GM12878 (cell line): Measurements from ENCODE around the gene TCERG1L. TPM values are rescaled to one million over a fixed set of nuclear protein-coding genes. Genes with fewer than 3 reads are reported as not detected.

ENCODE experiments used
- ATAC-seq: fragments of 200-7000 bp; cut with Tn5 transposase; 3 replicates; pipeline ENCODE4 v1.9.1; 2020; ENCODE audit warnings: mild to moderate bottlenecking, moderate library complexity
- BruUV-seq: library from RNA; stranded (reverse); fragments of 400-500 nt; replicated peaks from 2 replicates; lab custom pipeline; 2021; lab: Mats Ljungman, UMichigan
- CTCF ChIA-PET: fragments of 300-600 bp; sonication (Branson Sonifier 250); formaldehyde crosslinking; extraction: SDS; loops from one replicate; lab custom pipeline; 2021; ENCODE audit warnings: inconsistent platforms; lab: Yijun Ruan, JAX
- POLR2A ChIA-PET: fragments of 350-600 bp; formaldehyde crosslinking; extraction: SDS; loops from one replicate; lab custom pipeline; 2021; ENCODE audit warnings: inconsistent platforms; lab: Charles Lee
- RAD21 ChIA-PET: fragments of 300-600 bp; sonication (Branson Sonifier 250); formaldehyde crosslinking; loops from one replicate; lab custom pipeline; 2023; ENCODE audit warnings: antibody characterized with exemption; ENCODE audit not compliant: unreplicated experiment; lab: Charles Lee
- SMC1A ChIA-PET: fragments of 300-600 bp; sonication (Branson Sonifier 250); formaldehyde crosslinking; loops from one replicate; lab custom pipeline; 2023; ENCODE audit not compliant: unreplicated experiment, uncharacterized antibody; lab: Charles Lee
- DNase-seq: peaks from one replicate; pipeline ENCODE4 v3.0.0-alpha.2; 2011; ENCODE audit warnings: low read depth, low spot score
- FAIRE-seq: peaks from 3 replicates; lab custom pipeline; 2011; peaks lifted over from hg19 to GRCh38; lab: Jason Lieb, UNC
- H2AFZ ChIP-seq: 2 replicates; pipeline ENCODE4 v1.6.0; 2011; ENCODE audit warnings: low read depth, low read length, control low read depth; ENCODE audit not compliant: control insufficient read depth
- H3K27ac ChIP-seq: 2 replicates; pipeline ENCODE4 v1.5.1; 2011; ENCODE audit warnings: control low read depth; ENCODE audit not compliant: control insufficient read depth, insufficient read depth
- H3K27me3 ChIP-seq, 2 experiments: replicated peaks in 1 of 2; 2 replicates each; pipeline versions ENCODE4 v1.6.0 to v1.6.1; 2011; ENCODE audit warnings: low read length in 1 of 2; ENCODE audit not compliant: control insufficient read depth in 2 of 2, insufficient read depth in 2 of 2
- H3K36me3 ChIP-seq, 2 experiments: 2 replicates each; pipeline ENCODE4 v1.5.1; 2011; ENCODE audit warnings: low read length in 1 of 2; ENCODE audit not compliant: control insufficient read depth in 2 of 2, insufficient read depth in 2 of 2
- H3K4me1 ChIP-seq: 2 replicates; pipeline ENCODE4 v1.6.1; 2011; ENCODE audit warnings: mild to moderate bottlenecking, low read length, moderate library complexity, mixed read lengths; ENCODE audit not compliant: control insufficient read depth, insufficient read depth
- H3K4me2 ChIP-seq: 2 replicates; pipeline ENCODE4 v1.6.0; 2011; ENCODE audit warnings: control low read depth; ENCODE audit not compliant: control insufficient read depth, insufficient read depth
- H3K4me3 ChIP-seq: fragments of 200-600 bp; sonication (generic); 2 replicates; pipeline ENCODE4 v1.5.1; 2016
- H3K79me2 ChIP-seq: 2 replicates; pipeline ENCODE4 v1.6.0; 2011; ENCODE audit warnings: low read length; ENCODE audit not compliant: control insufficient read depth, insufficient read depth
- H3K9ac ChIP-seq: 2 replicates; pipeline ENCODE4 v1.8.0; 2011; ENCODE audit warnings: low read length, control low read depth, mixed read lengths; ENCODE audit not compliant: control insufficient read depth, insufficient read depth
- H3K9me3 ChIP-seq: replicated peaks from 3 replicates; pipeline ENCODE4 v1.5.1; 2011; ENCODE audit warnings: mild to moderate bottlenecking, low read length; ENCODE audit not compliant: control insufficient read depth, insufficient read depth
- H4K20me1 ChIP-seq: 2 replicates; pipeline ENCODE4 v1.6.0; 2011; ENCODE audit not compliant: control insufficient read depth, insufficient read depth
- EED ChIP-seq: sonication (generic); IDR thresholded peaks from 2 replicates; pipeline ENCODE4 v1.6.1; 2016; ENCODE audit warnings: antibody characterized with exemption, low read depth
- EGR1 ChIP-seq, 2 experiments: IDR thresholded peaks; 1 replicate in 1 of 2; 2 replicates in 1 of 2; pipeline ENCODE4 v1.6.1; 2011 to 2012; ENCODE audit warnings: low read depth in 2 of 2, low read length in 2 of 2, borderline replicate concordance in 1 of 2, mild to moderate bottlenecking in 1 of 2, moderate library complexity in 1 of 2
- ETV6 ChIP-seq, 2 experiments: fragments of 450-650 bp in 1 of 2; IDR thresholded peaks in 1 of 2; conservative IDR thresholded peaks in 1 of 2; 2 replicates each; pipeline ENCODE4 v1.6.1; 2014; ENCODE audit warnings: antibody characterized with exemption in 1 of 2, borderline replicate concordance in 1 of 2, low read depth in 1 of 2, mild to moderate bottlenecking in 1 of 2, moderate library complexity in 1 of 2
- HCFC1 ChIP-seq: fragments of 150-350 bp; IDR thresholded peaks from 2 replicates; pipeline ENCODE4 v1.6.1; 2014; ENCODE audit warnings: low read length
- IKZF1 ChIP-seq: fragments of 450-650 bp; conservative IDR thresholded peaks from 2 replicates; pipeline ENCODE4 v1.6.1; 2017; ENCODE audit warnings: antibody characterized with exemption, mild to moderate bottlenecking
- IRF4 ChIP-seq: IDR thresholded peaks from 2 replicates; pipeline ENCODE4 v1.6.1; 2011; ENCODE audit warnings: low read depth, low read length
- PRDM15 ChIP-seq: fragments of 450-650 bp; formaldehyde crosslinking; IDR thresholded peaks from 2 replicates; pipeline ENCODE4 v1.4.0; 2020; ENCODE audit warnings: mild to moderate bottlenecking, moderate library complexity
- RELB ChIP-seq: fragments of 450-650 bp; IDR thresholded peaks from 2 replicates; pipeline ENCODE4 v1.6.1; 2017; ENCODE audit warnings: low read depth, mild to moderate bottlenecking, moderate library complexity
- REST ChIP-seq: IDR thresholded peaks from 2 replicates; pipeline ENCODE4 v1.6.1; 2012; ENCODE audit warnings: mild to moderate bottlenecking, low read depth, low read length
- RUNX3 ChIP-seq: IDR thresholded peaks from 2 replicates; pipeline ENCODE4 v1.6.1; 2012; ENCODE audit warnings: low read length, inconsistent platforms
- SMAD1 ChIP-seq: fragments of 450-650 bp; IDR thresholded peaks from 2 replicates; pipeline ENCODE4 v1.6.1; 2018; ENCODE audit warnings: mild to moderate bottlenecking, low read depth; ENCODE audit not compliant: partially characterized antibody
- ZNF24 ChIP-seq: fragments of 450-650 bp; IDR thresholded peaks from 2 replicates; pipeline ENCODE4 v1.6.1; 2017; ENCODE audit warnings: antibody characterized with exemption, mild to moderate bottlenecking
- ZZZ3 ChIP-seq: IDR thresholded peaks from 2 replicates; pipeline ENCODE4 v1.6.1; 2011; ENCODE audit warnings: low read depth; ENCODE audit not compliant: control insufficient read depth, insufficient read length
- WGBS: methylation state at CpG from one replicate; pipeline ENCODE4 v1.1.6; 2016; ENCODE audit warnings: low lambda C conversion rate; ENCODE audit not compliant: insufficient replicate concordance, insufficient coverage; ENCODE audit errors: missing lambda C conversion rate; 5-methylcytosine and 5-hydroxymethylcytosine counted together
- in situ Hi-C: fragments of 300-500 bp; cut with MboI; formaldehyde crosslinking; loops from 9 replicates; pipeline ENCODE4 v1.14.3; 2018; ENCODE audit warnings: mixed read lengths
- intact Hi-C: fragments of 100-400 bp; cut with micrococcal nuclease; formaldehyde crosslinking; loops from one replicate; pipeline ENCODE4 v1.14.2; 2022; ENCODE audit not compliant: unreplicated experiment
- polyA plus RNA-seq, 11 experiments: library from polyadenylated mRNA; depleted of rRNA in 4 of 11; unstranded in 6 of 11; stranded (reverse) in 5 of 11; fragments of >200 nt; fragmentation: Nextera tagmentation in 4 of 11; fragmentation: Illumina TruSeq in 1 of 11; extraction: Ambion mirVana in 4 of 11; extraction: Trizol in 1 of 11; gene quantifications; 1 replicate in 1 of 11; 2 replicates in 10 of 11; pipeline versions ENCODE4 v1.2.1 to v1.2.3, GENCODE V29; 2011 to 2016; ENCODE audit warnings: inconsistent platforms in 2 of 11, missing spikeins in 2 of 11, low read depth in 1 of 11
- total RNA-seq, 4 experiments: library from RNA; depleted of rRNA in 3 of 4; stranded (reverse); fragments of >200 nt in 3 of 4; fragmentation: Illumina TruSeq in 1 of 4; extraction: Trizol in 1 of 4; gene quantifications; 2 replicates each; pipeline versions ENCODE4 v1.2.1 to v1.2.3, GENCODE V29; 2013 to 2021
- TF ChIP-seq, protein P1 (sequence below): IDR thresholded peaks from 2 replicates; pipeline ENCODE4 v1.6.1; 2012; ENCODE audit warnings: low read depth, low read length, improper control_type of control experiment

Gene TCERG1L
- total and polyA plus RNA-seq, 10 of the 15 experiments (the other 5 are each of a cell fraction or from before 2014, with no cell fraction given) = not detected

- no peak for TF ChIP-seq RELB
- no peak for TF ChIP-seq ZNF24
- TF ChIP-seq, protein P1, sequence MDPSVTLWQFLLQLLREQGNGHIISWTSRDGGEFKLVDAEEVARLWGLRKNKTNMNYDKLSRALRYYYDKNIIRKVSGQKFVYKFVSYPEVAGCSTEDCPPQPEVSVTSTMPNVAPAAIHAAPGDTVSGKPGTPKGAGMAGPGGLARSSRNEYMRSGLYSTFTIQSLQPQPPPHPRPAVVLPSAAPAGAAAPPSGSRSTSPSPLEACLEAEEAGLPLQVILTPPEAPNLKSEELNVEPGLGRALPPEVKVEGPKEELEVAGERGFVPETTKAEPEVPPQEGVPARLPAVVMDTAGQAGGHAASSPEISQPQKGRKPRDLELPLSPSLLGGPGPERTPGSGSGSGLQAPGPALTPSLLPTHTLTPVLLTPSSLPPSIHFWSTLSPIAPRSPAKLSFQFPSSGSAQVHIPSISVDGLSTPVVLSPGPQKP = no peak
- no peak for TF ChIP-seq HCFC1
- TF ChIP-seq IRF4 = no peak
- TF ChIP-seq SMAD1 = no peak
Measured at GRCh38 chr10:131246775-131247174, 64.7 kb downstream of the TCERG1L start (continued).

GRCh38 chr10:131246089-131246488 lies 65.4 kb downstream of the TCERG1L start:
- ChIA-PET CTCF (no interaction called here), POLR2A (no interaction called here), SMC1A (no interaction called here), RAD21 (no interaction called here)
- H4K20me1 ChIP-seq = no peaks in the 10 kb centered on the region
- intact Hi-C loops = no loop called here
- no TSS peak for BruUV-seq
- no peak overlapping the region for H3K9ac ChIP-seq
- no peaks in the 10 kb centered on the region for H3K4me1 ChIP-seq
- no peaks in the 10 kb centered on the region for H3K27me3 ChIP-seq
- H2AFZ ChIP-seq = no peak overlapping the region
- H3K4me2 ChIP-seq = no peak overlapping the region
- in situ Hi-C loops = no loop called here
- no peak overlapping the region for H3K27ac ChIP-seq
- WGBS = 20% methylated on average over 4 of the region's 4 CpGs
- H3K79me2 ChIP-seq = no peaks in the 10 kb centered on the region
- DNase-seq (no peak), FAIRE-seq (no peak), ATAC-seq (no peak)
- no peaks in the 10 kb centered on the region; the same call in 2 of the 3 replicates for H3K9me3 ChIP-seq
- H3K4me3 ChIP-seq = no peak overlapping the region
- no peaks in the 10 kb centered on the region for H3K36me3 ChIP-seq
- TF ChIP-seq ETV6 (conservative IDR thresholded peaks at IDR 0.05 in 1 of 2, IDR thresholded peaks at IDR 0.05 in 1 of 2; ENCODE audit: borderline replicate concordance in 1 of 2, low read depth in 1 of 2) (no peak), IKZF1 (no peak), RUNX3 (no peak), PRDM15 (CRISPR knock-in tag) (no peak), REST (no peak), EGR1 (IDR thresholded peaks at IDR 0.05; ENCODE audit: borderline replicate concordance in 1 of 2, low read depth in 2 of 2, low read length in 2 of 2) (no peak), ZZZ3 (no peak), EED (no peak)
